GM18951 (cell line): Measurements from ENCODE around the gene VPS25.
A peak's percentile ranks its signal among the peaks of the same experiment; 100 is the strongest.

Experiments used
- POLR2A ChIP-seq: IDR thresholded peaks from 4 replicates; pipeline ENCODE4 v1.6.1; 2011; ENCODE audit warnings: mild to moderate bottlenecking; ENCODE audit not compliant: insufficient read length, insufficient read depth; ENCODE audit errors: extremely low read depth
- in situ Hi-C: fragments of 300-500 bp; cut with MboI; formaldehyde crosslinking; loops from one replicate; pipeline ENCODE4 v1.12.0; 2022; ENCODE audit warnings: low sequenced_read_pairs, mixed read lengths, inconsistent platforms; ENCODE audit not compliant: unreplicated experiment

VPS25 gene

DNA sequence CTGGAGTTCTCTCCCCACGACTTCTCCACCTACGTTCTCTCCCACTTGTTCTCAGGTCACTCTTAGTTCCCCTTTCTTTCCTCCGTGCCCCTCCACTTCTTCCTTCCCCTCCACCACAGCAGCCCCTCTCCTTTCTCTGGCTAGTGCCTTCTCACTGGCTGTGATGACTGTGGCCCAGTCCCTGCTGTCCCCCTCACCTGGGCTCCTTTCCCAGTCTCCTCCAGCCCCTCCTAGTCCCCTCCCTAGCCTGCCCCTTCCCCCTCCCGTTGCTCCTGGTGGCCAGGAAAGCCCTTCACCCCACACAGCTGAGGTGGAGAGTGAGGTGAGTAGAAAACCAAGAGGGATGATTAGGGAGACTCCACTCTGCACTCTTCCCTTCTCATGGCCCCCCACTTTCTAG is 21.8 kb downstream of the VPS25 start:
- TF ChIP-seq POLR2A = no peak
- in situ Hi-C loops = no loop called here

DNA sequence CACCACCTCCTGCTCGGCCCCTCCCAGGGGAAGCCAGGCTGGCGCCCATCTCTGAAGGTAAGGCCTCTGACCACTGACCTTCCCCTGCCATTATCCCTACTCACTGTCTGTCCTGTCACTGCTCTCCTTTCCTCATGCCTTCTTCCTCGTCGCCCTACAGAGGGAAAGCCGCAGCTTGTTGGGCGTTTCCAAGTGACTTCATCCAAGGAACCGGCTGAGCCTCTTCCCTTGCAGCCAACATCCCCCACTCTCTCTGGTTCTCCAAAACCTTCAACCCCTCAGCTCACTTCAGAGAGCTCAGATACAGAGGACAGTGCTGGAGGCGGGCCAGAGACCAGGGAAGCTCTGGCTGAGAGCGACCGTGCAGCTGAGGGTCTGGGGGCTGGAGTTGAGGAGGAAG is 22.2 kb downstream of the VPS25 start:
- in situ Hi-C loops = no loop called here
- TF ChIP-seq POLR2A = no peak

DNA sequence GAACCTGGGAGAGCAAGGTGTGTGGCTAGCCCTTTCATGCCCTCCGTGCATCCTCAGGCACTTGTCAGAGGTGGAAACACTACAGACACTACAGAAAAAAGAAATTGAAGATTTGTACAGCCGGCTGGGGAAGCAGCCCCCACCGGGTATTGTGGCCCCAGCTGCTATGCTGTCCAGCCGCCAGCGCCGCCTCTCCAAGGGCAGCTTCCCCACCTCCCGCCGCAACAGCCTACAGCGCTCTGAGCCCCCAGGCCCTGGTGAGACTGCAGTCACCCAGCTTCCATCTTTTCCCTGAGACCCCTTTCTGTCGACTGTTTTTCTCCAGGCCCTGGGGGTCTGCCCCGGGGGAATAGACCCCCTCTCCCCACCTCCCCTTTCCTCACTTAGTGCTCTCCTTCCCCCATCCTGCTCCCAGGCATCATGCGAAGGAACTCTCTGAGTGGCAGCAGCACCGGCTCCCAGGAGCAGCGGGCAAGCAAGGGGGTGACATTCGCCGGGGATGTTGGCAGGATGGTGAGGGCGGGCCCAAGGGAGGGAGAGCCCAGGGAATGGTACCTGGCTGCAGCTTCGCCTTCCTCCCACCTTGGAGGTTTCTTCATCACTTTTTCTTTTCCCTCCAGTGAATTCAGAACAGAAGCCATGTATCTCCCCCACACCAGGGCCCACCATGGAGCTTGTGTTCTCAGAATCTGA is 23.0 kb downstream of the VPS25 start:
- in situ Hi-C loops = no loop called here
- no peak for TF ChIP-seq POLR2A

DNA sequence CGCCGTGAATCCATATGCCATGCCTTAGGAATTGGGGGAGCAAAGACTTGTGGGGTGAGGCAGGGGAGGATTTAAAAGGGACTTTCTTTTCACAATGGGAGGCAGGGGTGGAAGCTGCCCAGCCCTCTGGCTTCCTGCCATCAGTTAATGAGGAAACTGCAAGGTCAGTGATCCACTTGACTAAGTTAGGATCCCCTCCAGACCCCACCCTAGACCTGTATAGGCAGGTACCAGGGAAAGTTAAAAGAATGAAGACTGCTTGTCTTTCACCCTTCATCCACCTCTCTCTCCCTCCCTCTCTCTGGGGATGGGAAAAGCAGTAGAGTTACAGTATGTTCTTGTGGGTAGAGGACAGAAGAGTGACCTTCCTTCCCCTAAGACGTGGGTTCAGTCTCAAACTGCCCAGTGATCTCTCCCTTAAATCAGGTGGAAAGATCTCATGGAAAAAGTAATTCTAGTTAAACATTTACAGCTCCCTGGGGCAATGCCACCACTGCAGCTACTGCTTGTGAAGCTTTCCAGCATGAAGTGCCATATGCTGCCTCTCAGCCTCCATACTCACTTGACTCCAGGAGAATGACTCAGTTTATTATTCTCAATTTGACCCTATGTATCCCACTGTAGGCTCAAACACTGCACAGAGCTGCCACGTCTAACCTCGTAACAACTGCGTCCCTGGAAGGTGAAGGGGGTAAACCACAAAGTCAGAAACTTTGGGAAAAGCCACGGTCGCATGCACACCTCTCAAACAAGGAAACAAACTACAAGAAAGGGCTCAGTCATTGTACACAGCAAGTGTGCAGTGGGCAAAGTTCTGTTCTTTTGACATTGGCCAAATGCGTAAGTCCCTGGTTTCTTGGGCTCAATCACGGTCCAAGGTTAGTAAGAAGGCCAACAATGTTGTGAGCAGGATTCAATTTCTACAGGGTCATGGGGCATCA is 24.1 kb downstream of the VPS25 start:
- TF ChIP-seq POLR2A = no peak
- in situ Hi-C loops = no loop called here

DNA sequence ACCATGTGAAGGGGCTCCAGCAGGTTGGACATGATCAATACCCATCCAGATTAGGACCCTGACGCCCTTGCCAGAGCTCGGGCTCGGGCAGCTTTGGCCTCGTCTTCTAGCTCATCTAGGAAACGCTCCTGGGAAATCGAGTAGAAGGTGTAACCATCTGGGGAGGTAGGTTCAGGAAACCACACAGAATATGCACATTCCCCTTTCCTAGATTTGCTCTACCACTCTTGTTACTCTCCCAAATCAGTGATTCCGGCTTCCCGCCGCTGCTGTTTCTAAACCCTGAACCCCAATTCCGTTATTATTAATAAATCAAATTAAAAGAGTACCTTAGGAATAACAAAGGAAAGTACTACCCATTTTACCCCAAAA is 24.7 kb downstream of the VPS25 start:
- in situ Hi-C loops = no loop called here

DNA sequence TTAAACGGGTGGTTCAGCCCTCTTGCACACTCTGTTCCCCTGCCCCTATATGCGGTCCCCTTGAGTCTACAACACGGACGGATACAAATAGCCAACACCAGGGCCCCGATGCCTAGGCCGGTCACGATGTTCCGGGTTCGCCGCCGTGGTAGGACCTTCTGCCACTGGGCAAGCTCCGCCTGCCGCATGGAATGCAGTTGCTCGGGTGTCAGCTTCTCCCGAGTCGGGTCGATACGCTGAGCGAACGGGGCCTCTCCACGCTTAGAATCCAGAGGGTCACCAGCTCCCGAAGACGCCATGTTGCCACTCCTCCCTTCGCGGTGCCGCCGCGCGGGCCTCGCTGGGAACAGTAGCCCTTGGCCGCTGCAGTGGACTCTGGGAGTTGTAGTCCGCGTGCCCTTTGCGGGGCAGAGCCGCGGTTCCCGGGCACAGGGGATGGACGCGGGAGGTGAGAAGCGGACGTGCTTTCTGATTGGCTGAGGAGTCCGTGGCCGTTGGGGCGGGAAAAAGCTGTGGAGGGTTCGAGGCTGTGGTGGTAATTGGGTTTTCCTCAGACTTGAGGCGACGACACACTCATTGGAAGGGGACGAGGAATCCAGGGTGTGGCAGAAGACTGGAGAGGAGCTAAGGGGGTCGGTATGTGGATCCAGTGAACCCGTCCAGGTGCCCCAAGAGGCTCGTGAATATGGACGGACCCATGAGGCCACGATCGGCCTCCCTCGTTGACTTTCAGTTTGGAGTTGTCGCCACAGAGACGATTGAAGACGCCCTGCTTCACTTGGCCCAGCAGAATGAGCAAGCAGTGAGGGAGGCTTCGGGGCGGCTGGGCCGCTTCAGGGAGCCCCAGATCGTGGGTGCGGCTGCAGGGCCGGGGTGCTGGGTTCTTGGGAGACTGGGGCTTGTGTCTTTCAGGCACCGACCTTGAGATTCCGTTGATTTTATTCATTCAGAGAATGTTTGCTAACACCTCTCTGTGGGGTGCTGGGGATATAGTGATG is 25.4 kb downstream of the VPS25 start, which contains the start of the genes CNTD1 and COA3:
Gene CNTD1 (plus strand): TSS at position 479 of the 998 bp plus-strand sequence. CDS start 207 bp downstream, at position 686.
Gene COA3 (minus strand): TSS at position 322 of the 998 bp plus-strand sequence. CDS start 23 bp downstream, at position 299.
- TF ChIP-seq POLR2A = peak; percentile 69
- in situ Hi-C loops = no loop called here

More for the DNA sequence above, 24.7 kb downstream of the VPS25 start:
- no peak for TF ChIP-seq POLR2A

DNA sequence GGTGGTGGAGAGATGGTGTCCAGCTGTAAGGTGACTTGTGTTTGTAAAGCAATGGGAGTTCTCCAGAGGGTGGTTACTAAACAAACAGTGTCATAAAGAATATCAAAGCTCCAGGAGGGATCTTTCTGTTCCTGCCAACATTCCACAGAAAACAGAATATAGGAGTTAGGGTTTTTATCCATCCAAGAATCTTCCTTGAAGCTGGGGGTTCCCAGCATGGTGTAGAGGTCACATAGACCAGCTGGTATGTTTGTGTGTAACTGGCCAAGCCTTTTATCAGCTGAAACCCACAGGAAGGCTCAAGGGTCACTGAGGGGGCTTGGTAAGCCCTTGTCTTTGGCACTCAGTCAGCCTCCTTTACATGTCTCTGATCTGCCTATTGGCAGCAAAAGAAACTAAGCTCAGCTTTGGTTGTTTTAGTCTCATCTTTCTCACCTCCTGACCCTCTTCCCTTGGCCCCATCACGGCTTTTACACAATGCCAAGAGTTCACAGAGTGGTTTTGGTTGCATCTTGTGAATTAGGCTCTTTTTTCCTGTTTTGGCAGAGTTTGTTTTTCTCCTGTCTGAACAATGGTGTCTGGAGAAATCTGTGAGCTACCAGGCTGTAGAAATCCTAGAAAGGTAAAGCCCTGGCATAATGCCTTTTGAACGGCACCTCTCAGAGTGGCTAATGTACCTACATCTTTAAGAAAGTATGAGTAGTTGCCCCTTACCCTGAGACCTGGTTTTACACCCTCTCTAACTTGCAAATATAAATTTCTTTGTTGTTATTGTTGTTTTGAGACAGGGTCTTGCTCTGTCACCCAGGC is 30.0 kb downstream of the VPS25 start:
- TF ChIP-seq POLR2A = no peak
- in situ Hi-C loops = no loop called here

DNA sequence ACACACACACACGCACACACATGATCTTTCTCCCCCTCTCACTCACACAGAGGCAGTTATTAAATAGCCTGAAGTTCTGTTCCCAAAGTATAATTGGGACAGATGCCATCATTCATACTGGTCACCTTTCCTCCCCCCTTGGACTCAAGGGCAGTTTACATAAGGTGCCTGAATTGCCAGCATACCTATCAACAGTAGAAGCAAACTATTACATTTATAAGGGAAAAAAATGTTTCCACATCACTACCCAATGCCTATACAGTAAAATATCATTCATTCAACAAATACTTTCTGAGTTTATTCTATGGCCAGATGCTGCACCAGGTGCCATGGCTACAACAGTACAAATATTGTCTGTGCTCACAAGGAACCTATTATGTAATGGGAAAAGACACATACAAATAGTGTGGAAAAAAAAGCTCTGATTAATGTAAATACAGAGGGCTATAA is 31.7 kb downstream of the VPS25 start:
- TF ChIP-seq POLR2A = no peak
- in situ Hi-C loops = no loop called here

DNA sequence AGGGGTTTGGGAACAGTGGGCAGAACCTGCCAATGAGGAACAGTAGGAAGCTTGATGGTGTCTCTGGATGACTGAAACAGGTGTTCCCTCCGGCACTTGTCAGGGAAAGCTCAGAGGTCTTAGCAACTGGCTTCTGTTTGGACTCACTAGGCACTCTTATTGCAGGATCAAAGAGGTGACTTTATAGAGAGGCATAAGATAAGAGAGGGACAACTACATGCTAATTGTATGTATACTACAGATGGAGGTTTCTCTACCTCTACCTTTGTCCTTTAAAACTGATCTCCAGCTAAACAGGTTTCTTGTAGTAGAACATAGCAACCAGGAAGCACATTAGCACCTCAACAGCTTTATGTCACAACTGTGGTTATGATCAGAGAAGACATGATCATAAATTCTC is 33.0 kb downstream of the VPS25 start:
- in situ Hi-C loops = no loop called here
- no peak for TF ChIP-seq POLR2A

DNA sequence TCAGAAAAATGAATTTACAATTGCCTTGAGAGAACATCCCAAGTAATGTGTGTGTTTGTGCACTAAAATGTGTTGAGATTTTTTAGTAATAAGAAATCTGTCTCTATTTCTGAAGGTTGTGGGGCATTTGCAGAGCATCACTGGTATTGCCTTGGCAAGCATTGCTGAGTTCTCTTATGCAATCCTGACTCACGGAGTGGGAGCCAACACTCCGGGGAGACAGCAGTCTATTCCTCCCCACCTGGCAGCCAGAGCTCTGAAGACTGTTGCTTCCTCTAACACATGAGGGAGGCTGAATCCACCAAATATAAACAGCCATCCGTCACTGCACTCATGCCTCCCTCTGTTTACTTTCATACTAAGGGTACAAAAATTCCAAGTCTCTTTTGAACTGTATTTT is 36.0 kb downstream of the VPS25 start:
- in situ Hi-C loops = no loop called here
- TF ChIP-seq POLR2A = no peak

DNA sequence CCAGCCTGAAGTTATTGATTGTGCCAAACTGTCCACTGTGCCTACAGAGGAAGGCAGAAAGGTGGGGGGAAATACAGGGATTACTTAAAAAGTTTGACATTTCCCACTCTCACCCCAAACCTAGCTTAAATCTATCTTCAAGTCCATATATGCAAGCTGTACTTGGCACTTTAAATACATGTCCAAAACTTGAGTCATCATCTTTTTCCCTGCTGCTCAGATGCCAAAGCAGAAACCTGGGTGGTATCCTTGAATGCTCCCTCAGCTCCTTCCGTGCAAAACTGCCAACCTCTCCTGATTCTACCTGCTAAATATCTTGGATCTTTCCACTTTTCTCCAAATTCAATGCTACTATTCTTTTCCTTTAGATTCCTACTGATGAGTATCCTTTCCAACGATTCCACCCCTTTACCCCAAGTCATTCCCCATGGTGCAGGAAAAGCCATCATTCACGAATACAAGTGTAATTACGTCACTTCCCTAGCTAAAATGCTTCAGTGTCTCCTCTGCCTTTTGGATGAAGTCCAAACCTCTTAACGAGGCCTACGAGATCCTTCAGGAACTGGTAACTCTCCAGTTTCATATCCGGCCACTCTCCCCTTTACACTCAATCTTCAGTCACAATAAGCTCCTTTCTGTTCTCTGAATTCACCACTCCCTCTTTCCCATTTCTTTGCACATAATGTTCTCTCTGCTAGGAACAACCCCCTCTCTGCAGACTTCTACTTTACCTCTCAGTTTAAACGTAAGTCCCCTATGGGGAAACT is 41.6 kb downstream of the VPS25 start:
- in situ Hi-C loops = no loop called here
- TF ChIP-seq POLR2A = no peak
